WTC11 (cell line): ENCODE measurements around the gene CADM4.

Source experiments
- CREM ChIP-seq: sonication (generic); formaldehyde crosslinking; IDR thresholded peaks from 2 replicates; pipeline ENCODE4 v1.8.1; 2022; ENCODE audit warnings: mild to moderate bottlenecking, missing genetic modification reagents, moderate library complexity
- CTCF ChIP-seq: fragments of 200-600 bp; IDR thresholded peaks from 2 replicates; pipeline ENCODE4 v1.8.0; 2022; ENCODE audit warnings: antibody characterized with exemption
- NFYB ChIP-seq: sonication (generic); formaldehyde crosslinking; conservative IDR thresholded peaks from 2 replicates; pipeline ENCODE4 v1.8.0; 2022; ENCODE audit warnings: low read depth, missing genetic modification reagents
- SMAD3 ChIP-seq: sonication (generic); formaldehyde crosslinking; IDR thresholded peaks from 2 replicates; pipeline ENCODE4 v1.8.0; 2022; ENCODE audit warnings: missing genetic modification reagents, mild to moderate bottlenecking, borderline replicate concordance

GRCh38 chr19:43578787-43579186, 60.9 kb downstream of the CADM4 start:
- TF ChIP-seq CTCF, result no peak
- TF ChIP-seq NFYB (CRISPR knock-in tag), result no peak
- TF ChIP-seq CREM (CRISPR knock-in tag), result no peak
- no peak for TF ChIP-seq SMAD3 (CRISPR knock-in tag)
